Kidney epithelial cell (primary cell): ENCODE measurements around the gene INSC. TPM values are rescaled to one million over a fixed set of nuclear protein-coding genes. Genes with fewer than 3 reads are reported as not detected.

ENCODE experiments used
- DNase-seq: peaks from one replicate; pipeline ENCODE4 v3.0.0-alpha.2; 2010; ENCODE audit warnings: low read depth
- H3K27me3 ChIP-seq: 2 replicates; pipeline ENCODE4 v1.6.0; 2011; ENCODE audit warnings: low read length; ENCODE audit not compliant: control insufficient read depth, insufficient read depth
- H3K36me3 ChIP-seq: 2 replicates; pipeline ENCODE4 v1.5.1; 2011; ENCODE audit warnings: low read length; ENCODE audit not compliant: control insufficient read depth, insufficient read depth
- H3K4me3 ChIP-seq: 2 replicates; pipeline ENCODE4 v1.5.1; 2011; ENCODE audit warnings: low read depth, mild to moderate bottlenecking, control low read depth, low read length
- total RNA-seq: library from RNA; depleted of rRNA; stranded (reverse); fragments of >200 nt; gene quantifications from 2 replicates; pipeline ENCODE4 v1.2.3, GENCODE V29; 2015
- TF ChIP-seq, protein P1 (sequence below): IDR thresholded peaks from 2 replicates; pipeline ENCODE4 v1.5.1; 2011; ENCODE audit warnings: mild to moderate bottlenecking, moderate library complexity, low read length, control low read depth, inconsistent platforms; ENCODE audit not compliant: insufficient read depth, poor library complexity, severe bottlenecking

INSC gene
- total RNA-seq, 1 donor from 2014 or later, result 0.33 TPM

DNA sequence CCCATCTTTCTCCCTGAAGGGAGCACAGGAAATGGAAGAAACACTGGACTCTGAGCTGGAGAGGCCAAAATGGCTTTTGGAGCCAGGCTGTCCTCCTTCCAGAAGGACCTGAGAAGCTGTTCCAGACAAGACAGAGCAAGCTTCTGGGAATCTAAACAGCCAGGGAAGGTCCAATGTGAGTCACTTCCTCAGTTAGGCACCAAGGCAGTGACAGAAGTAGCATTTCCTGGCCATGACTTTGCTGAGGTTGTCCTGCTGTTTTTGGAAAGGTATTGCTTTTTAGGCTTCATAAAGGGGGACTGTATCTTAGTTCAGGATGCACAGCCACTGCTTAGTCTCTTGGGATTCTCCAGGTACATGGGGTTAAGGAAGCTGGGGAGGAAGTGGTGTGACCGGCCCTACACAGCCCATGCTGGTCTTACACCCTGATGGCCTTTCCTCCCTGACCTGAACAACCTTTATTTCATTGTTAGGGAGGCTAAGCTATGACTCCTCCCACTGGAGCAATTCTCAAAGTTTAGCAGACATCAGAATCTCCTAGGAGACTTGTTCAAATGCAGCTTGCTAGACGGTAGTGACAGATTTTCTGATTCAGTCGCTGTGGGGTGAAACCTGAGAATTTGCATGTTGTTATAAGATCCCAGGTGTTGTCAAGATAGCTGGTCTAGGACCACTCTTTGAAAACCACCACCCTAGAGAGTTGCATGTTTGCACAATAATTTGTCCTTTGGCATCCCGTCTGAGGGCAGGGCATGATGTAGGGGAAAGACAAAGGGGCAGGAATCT is 6.8 kb upstream of the INSC start:
- DNase-seq, result no peak
- Histone ChIP-seq H3K36me3 (no peaks in the 10 kb centered on the region), H3K27me3 (no peaks in the 10 kb centered on the region), H3K4me3 (no peak overlapping the region)
- TF ChIP-seq, protein P1, sequence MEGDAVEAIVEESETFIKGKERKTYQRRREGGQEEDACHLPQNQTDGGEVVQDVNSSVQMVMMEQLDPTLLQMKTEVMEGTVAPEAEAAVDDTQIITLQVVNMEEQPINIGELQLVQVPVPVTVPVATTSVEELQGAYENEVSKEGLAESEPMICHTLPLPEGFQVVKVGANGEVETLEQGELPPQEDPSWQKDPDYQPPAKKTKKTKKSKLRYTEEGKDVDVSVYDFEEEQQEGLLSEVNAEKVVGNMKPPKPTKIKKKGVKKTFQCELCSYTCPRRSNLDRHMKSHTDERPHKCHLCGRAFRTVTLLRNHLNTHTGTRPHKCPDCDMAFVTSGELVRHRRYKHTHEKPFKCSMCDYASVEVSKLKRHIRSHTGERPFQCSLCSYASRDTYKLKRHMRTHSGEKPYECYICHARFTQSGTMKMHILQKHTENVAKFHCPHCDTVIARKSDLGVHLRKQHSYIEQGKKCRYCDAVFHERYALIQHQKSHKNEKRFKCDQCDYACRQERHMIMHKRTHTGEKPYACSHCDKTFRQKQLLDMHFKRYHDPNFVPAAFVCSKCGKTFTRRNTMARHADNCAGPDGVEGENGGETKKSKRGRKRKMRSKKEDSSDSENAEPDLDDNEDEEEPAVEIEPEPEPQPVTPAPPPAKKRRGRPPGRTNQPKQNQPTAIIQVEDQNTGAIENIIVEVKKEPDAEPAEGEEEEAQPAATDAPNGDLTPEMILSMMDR, result no peak

DNA sequence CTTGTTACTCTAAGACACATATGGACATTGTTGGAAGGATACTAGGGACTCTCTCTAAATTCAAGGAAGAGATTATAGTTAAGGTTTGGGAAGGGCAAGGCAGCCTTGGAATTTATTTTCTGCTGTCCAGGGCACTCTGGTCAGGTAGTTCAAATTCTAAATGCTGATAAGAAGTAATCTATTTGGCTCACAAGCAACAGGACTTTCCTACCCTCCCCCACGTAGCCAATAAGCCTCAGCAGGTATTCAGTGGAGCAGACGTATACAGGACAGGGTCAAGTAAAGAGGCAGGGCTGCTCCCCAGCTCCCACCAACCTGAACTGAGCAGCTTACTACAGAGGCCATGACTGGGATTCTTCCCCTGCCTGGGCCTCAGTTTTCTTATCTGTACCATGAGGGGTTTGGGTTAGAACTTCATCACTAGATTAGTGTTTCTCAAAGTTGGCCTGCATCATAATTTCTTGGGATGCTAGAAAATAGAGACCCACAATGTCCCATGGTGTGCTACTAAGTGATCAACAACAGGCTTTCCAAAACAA is 6.1 kb upstream of the INSC start:
- Histone ChIP-seq H3K27me3 (no peaks in the 10 kb centered on the region), H3K36me3 (no peaks in the 10 kb centered on the region), H3K4me3 (no peak overlapping the region)
- no peak for DNase-seq
- TF ChIP-seq, protein P1, result no peak

DNA sequence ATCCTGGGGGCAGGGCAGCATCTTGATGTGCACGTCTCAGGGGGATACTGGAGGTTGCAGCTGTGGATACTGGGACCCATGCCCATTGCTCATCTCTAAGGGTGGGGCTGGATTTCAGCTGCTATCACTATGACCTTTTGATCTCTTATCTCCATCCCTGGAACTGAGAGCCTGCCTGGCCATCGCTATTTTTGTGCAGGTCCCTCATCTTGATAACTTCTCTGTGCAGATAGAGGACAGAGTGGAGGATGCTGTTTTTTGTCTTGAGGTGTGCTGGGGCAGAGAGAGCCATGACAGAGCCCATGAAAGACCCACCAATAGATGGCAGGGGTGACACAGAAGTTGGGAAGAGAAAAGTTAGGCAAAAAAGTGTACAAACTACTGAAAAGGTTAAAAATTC is 5.1 kb upstream of the INSC start:
- Histone ChIP-seq H3K4me3 (no peak overlapping the region), H3K27me3 (no peaks in the 10 kb centered on the region), H3K36me3 (no peaks in the 10 kb centered on the region)
- TF ChIP-seq, protein P1, result no peak
- DNase-seq, result no peak

DNA sequence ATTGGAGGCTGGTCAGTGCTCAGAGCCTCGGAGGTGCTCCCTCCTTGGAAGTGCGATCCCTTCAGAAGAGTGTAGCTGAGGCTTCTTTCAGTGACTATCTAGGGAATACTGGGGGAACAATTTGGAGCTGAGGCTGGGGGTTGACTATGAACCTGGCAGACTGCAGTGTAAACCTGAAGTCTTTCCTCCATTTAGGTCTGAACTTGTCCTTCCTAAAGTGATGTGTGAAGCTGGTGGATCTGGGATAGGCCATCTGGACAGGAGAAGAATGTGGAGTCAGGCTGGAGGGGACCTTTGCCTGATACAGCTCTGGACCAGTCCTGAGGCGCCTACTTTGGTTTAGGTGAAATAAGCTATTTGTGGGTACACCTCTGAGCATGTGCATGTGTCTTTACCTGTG is 3.5 kb upstream of the INSC start:
- TF ChIP-seq, protein P1, result no peak
- H3K27me3 ChIP-seq, result peaks cover 2% of the 10 kb centered on the region
- no peak for DNase-seq

DNA sequence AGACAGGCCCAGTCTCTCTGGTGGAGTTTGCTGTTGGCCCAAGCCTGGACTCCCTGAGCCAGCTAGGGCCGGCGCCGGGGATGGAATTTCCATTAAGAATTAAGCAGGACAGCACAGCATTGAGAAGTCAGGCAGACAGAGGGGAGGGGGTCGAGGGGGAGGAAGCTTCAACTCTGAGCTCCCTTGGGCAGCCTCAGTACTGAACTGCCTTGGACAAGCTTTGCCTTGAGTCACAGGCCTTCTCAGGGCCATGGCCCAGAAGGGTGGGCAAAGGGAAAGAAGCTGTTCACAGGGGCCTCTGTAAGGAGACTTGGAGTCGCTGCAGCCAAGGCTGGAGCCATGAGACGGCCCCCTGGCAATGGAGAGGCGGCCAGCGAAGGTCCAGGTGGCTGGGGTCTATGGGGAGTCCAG is 2.6 kb upstream of the INSC start:
- no peaks in the 10 kb centered on the region for H3K36me3 ChIP-seq
- no peak for DNase-seq
- peaks cover 2% of the 10 kb centered on the region for H3K27me3 ChIP-seq
- no peak overlapping the region for H3K4me3 ChIP-seq
- TF ChIP-seq, protein P1, result no peak

More for the DNA sequence above, 3.5 kb upstream of the INSC start:
- Histone ChIP-seq H3K4me3 (no peak overlapping the region), H3K36me3 (no peaks in the 10 kb centered on the region)
